HG02623 (cell line): ENCODE results near the gene SIRPG.
"Not testable (repeated sequence)": the region's sequence is repeated elsewhere in the genome, so short reads cannot be mapped to it uniquely, and the experiment has no call there.

Experiments
- ATAC-seq: cut with Tn5 transposase; IDR thresholded peaks from one replicate; pipeline ENCODE4 v1.9.1; 2021; ENCODE audit warnings: moderate library complexity; ENCODE audit not compliant: unreplicated experiment

SIRPG gene

GRCh38 chr20:1657556-1658334 lies at the start of gene SIRPG:
Gene SIRPG, minus strand, starts transcription at chr20:1657779. Its CDS starts 65 bp downstream, at chr20:1657714.
- no peak for ATAC-seq

GRCh38 chr20:1706887-1707286 lies 49.3 kb upstream of the SIRPG start:
- not testable (repeated sequence) for ATAC-seq

GRCh38 chr20:1706079-1706478 lies 48.5 kb upstream of the SIRPG start:
- ATAC-seq: no peak

GRCh38 chr20:1702855-1703254 lies 45.3 kb upstream of the SIRPG start:
- no peak for ATAC-seq

- no peak for ATAC-seq
Observed at GRCh38 chr20:1702328-1702727, 44.7 kb upstream of the SIRPG start.

- no peak for ATAC-seq
Observed at GRCh38 chr20:1700990-1701389, 43.4 kb upstream of the SIRPG start.

GRCh38 chr20:1697592-1697991 lies 40.0 kb upstream of the SIRPG start:
- ATAC-seq: no peak

GRCh38 chr20:1696521-1697209 lies 39.1 kb upstream of the SIRPG start:
- ATAC-seq: no peak

- no peak for ATAC-seq
Observed at GRCh38 chr20:1694672-1695071, 37.1 kb upstream of the SIRPG start.

GRCh38 chr20:1693427-1693826 lies 35.8 kb upstream of the SIRPG start:
- no peak for ATAC-seq

- no peak for ATAC-seq
Observed at GRCh38 chr20:1689721-1690120, 32.1 kb upstream of the SIRPG start.

- no peak for ATAC-seq
Observed at GRCh38 chr20:1688886-1689538, 31.4 kb upstream of the SIRPG start.

- no peak for ATAC-seq
Observed at GRCh38 chr20:1687053-1687452, 29.5 kb upstream of the SIRPG start.

- no peak for ATAC-seq
Observed at GRCh38 chr20:1686151-1686748, 28.7 kb upstream of the SIRPG start.

- ATAC-seq: no peak
Observed at GRCh38 chr20:1685304-1686052, 27.9 kb upstream of the SIRPG start.

- no peak for ATAC-seq
Observed at GRCh38 chr20:1684872-1685271, 27.3 kb upstream of the SIRPG start.

- no peak for ATAC-seq
Observed at GRCh38 chr20:1676650-1677049, 19.1 kb upstream of the SIRPG start.

- no peak for ATAC-seq
Observed at GRCh38 chr20:1674990-1675780, 17.6 kb upstream of the SIRPG start.

GRCh38 chr20:1674361-1674760 lies 16.8 kb upstream of the SIRPG start:
- ATAC-seq: no peak

- no peak for ATAC-seq
Observed at GRCh38 chr20:1673424-1673823, 15.8 kb upstream of the SIRPG start.
